GM23338 (cell line): Measurements from ENCODE around the gene DMD. TPM values are rescaled to one million over a fixed set of nuclear protein-coding genes. Genes with fewer than 3 reads are reported as not detected.

Source experiments
- ATAC-seq: fragments of 200-7000 bp; cut with Tn5 transposase; 3 replicates; pipeline ENCODE4 v1.9.1; 2020
- DNase-seq: peaks from one replicate; pipeline ENCODE4 v3.0.0-alpha.2; 2015; ENCODE audit warnings: low spot score
- H2AFZ ChIP-seq: fragments of 200-600 bp; sonication (generic); 2 replicates; pipeline ENCODE4 v1.8.0; 2016; ENCODE audit warnings: antibody characterized with exemption, mild to moderate bottlenecking, moderate library complexity
- H3F3A ChIP-seq: fragments of 200-600 bp; sonication (generic); replicated peaks from 2 replicates; pipeline ENCODE4 v1.8.0; 2017; ENCODE audit warnings: antibody characterized with exemption, mixed run types, low read depth
- H3K27ac ChIP-seq: fragments of 200-600 bp; sonication (generic); 2 replicates; pipeline ENCODE4 v1.6.1; 2016; ENCODE audit warnings: low read depth
- H3K27me3 ChIP-seq: fragments of 200-600 bp; sonication (generic); 2 replicates; pipeline ENCODE4 v1.8.0; 2016; ENCODE audit warnings: mild to moderate bottlenecking, mixed run types, moderate library complexity; ENCODE audit not compliant: insufficient read depth
- H3K36me3 ChIP-seq: fragments of 200-600 bp; sonication (generic); 2 replicates; pipeline ENCODE4 v1.8.0; 2016; ENCODE audit warnings: mild to moderate bottlenecking; ENCODE audit not compliant: insufficient read depth
- H3K4me1 ChIP-seq: fragments of 200-600 bp; sonication (generic); 2 replicates; pipeline ENCODE4 v1.8.0; 2016; ENCODE audit warnings: mild to moderate bottlenecking, moderate library complexity; ENCODE audit not compliant: insufficient read depth
- H3K4me2 ChIP-seq: fragments of 200-600 bp; sonication (generic); 2 replicates; pipeline ENCODE4 v1.7.1; 2017; ENCODE audit warnings: mixed run types
- H3K4me3 ChIP-seq: fragments of 200-600 bp; sonication (generic); 2 replicates; pipeline ENCODE4 v1.6.1; 2016; ENCODE audit warnings: mixed run types
- H3K79me2 ChIP-seq: fragments of 200-600 bp; sonication (generic); replicated peaks from 2 replicates; pipeline ENCODE4 v1.8.0; 2017; ENCODE audit warnings: mild to moderate bottlenecking; ENCODE audit not compliant: insufficient read depth
- H3K9me2 ChIP-seq: fragments of 200-600 bp; sonication (generic); 2 replicates; pipeline ENCODE4 v1.8.0; 2017; ENCODE audit not compliant: insufficient read depth
- H4K20me1 ChIP-seq: fragments of 200-600 bp; sonication (generic); replicated peaks from 2 replicates; pipeline ENCODE4 v1.8.0; 2017; ENCODE audit warnings: mild to moderate bottlenecking; ENCODE audit not compliant: insufficient read depth
- H3K27ac Mint-ChIP-seq: 2 replicates; pipeline ENCODE4 v1.8.0; 2020; ENCODE audit warnings: inconsistent platforms, mild to moderate bottlenecking, moderate library complexity, mixed read lengths
- H3K27me3 Mint-ChIP-seq: 3 replicates; pipeline ENCODE4 v1.8.0; 2022; ENCODE audit warnings: low read depth, mild to moderate bottlenecking, moderate library complexity, mixed read lengths, inconsistent platforms; ENCODE audit not compliant: insufficient read depth, poor library complexity
- H3K36me3 Mint-ChIP-seq: 3 replicates; pipeline ENCODE4 v1.8.0; 2021; ENCODE audit warnings: low read depth, mild to moderate bottlenecking, inconsistent platforms, moderate library complexity, mixed read lengths
- H3K4me1 Mint-ChIP-seq: 3 replicates; pipeline ENCODE4 v1.8.0; 2020; ENCODE audit warnings: mild to moderate bottlenecking, inconsistent platforms, mixed read lengths
- H3K4me3 Mint-ChIP-seq: 3 replicates; pipeline ENCODE4 v1.8.0; 2021; ENCODE audit warnings: moderate library complexity, mild to moderate bottlenecking, inconsistent platforms, mixed read lengths
- H3K9me3 Mint-ChIP-seq: 3 replicates; pipeline ENCODE4 v1.8.0; 2020; ENCODE audit warnings: moderate library complexity, mild to moderate bottlenecking, inconsistent platforms, mixed read lengths
- CREB1 ChIP-seq: fragments of 250-450 bp; sonication (Bioruptor Pico); IDR thresholded peaks from 2 replicates; pipeline ENCODE4 v1.5.0; 2020; ENCODE audit warnings: low read depth, mild to moderate bottlenecking, moderate library complexity
- EZH2 ChIP-seq: fragments of 200-600 bp; sonication (generic); IDR thresholded peaks from one replicate; pipeline ENCODE4 v1.8.0; 2017; ENCODE audit warnings: antibody characterized with exemption, mild to moderate bottlenecking, low read depth; ENCODE audit not compliant: unreplicated experiment
- EZH2phosphoT487 ChIP-seq: fragments of 200-600 bp; sonication (generic); IDR thresholded peaks from one replicate; pipeline ENCODE4 v1.8.1; 2018; ENCODE audit warnings: antibody characterized with exemption; ENCODE audit not compliant: unreplicated experiment
- JUNB ChIP-seq: IDR thresholded peaks from one replicate; pipeline ENCODE4 v1.6.1; 2016; ENCODE audit warnings: antibody characterized with exemption; ENCODE audit not compliant: unreplicated experiment
- NANOG ChIP-seq: IDR thresholded peaks from 2 replicates; pipeline ENCODE4 v1.6.1; 2016; ENCODE audit warnings: antibody characterized with exemption, borderline replicate concordance
- POLR2AphosphoS5 ChIP-seq: IDR thresholded peaks from 2 replicates; pipeline ENCODE4 v1.6.1; 2016; ENCODE audit warnings: antibody characterized with exemption, low read depth
- REST ChIP-seq: IDR thresholded peaks from one replicate; pipeline ENCODE4 v1.6.1; 2018; ENCODE audit warnings: antibody characterized with exemption; ENCODE audit not compliant: unreplicated experiment
- STAT1 ChIP-seq: IDR thresholded peaks from one replicate; pipeline ENCODE4 v1.6.1; 2016; ENCODE audit warnings: antibody characterized with exemption; ENCODE audit not compliant: unreplicated experiment
- ZNF114 ChIP-seq: fragments of 250-450 bp; sonication (Bioruptor Pico); IDR thresholded peaks from 2 replicates; pipeline ENCODE4 v1.5.0; 2020; ENCODE audit warnings: mild to moderate bottlenecking, moderate library complexity
- ZNF331 ChIP-seq: fragments of 250-450 bp; sonication (Bioruptor Pico); IDR thresholded peaks from 2 replicates; pipeline ENCODE4 v1.5.0; 2020; ENCODE audit warnings: low read depth, mild to moderate bottlenecking, moderate library complexity
- ZNF462 ChIP-seq: fragments of 250-450 bp; sonication (Bioruptor Pico); IDR thresholded peaks from 2 replicates; pipeline ENCODE4 v1.5.0; 2020; ENCODE audit warnings: mild to moderate bottlenecking, moderate library complexity
- polyA plus RNA-seq: library from polyadenylated mRNA; unstranded; fragments of >200 nt; fragmentation: Nextera tagmentation; extraction: Ambion mirVana; gene quantifications from 2 replicates; pipeline ENCODE4 v1.2.1, GENCODE V29; 2016
- total RNA-seq: library from RNA; depleted of rRNA; stranded (reverse); fragments of >200 nt; shearing (Covaris generic); gene quantifications from 2 replicates; pipeline ENCODE4 v1.2.3, GENCODE V29; 2014
- TF ChIP-seq, protein P1 (sequence below), 2 experiments: fragments of 200-600 bp in 1 of 2; sonication (generic) in 1 of 2; conservative IDR thresholded peaks; 2 replicates each; pipeline versions ENCODE4 v1.5.1 to v1.6.1; 2016 to 2017; ENCODE audit warnings: antibody characterized with exemption in 2 of 2, low read depth in 2 of 2, mild to moderate bottlenecking in 2 of 2, moderate library complexity in 1 of 2

Gene DMD
- total and polyA plus RNA-seq, 2 experiments from 2014 or later, result 4.5 to 7.6 TPM

DNA sequence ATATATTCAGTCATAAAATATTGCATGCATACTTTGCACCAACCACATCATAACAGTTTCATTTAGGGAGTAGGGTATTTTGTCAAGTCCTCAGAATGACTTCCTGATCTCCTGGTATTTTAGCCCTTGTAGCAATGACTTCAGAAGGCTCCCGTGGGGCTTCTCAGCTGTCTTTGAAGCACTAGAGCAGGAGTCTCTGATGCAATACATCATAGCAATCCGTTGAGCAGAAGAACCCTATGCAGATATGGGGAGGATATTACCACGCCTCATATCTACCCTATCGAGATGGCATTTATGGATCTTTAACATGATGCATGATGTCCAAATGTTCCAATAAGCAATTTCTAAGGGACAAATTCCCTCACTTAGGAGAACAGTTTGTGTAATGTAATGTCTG is 1765.8 kb downstream of the DMD start (continued):
- TF ChIP-seq CREB1 (CRISPR knock-in tag), result no peak

- no peaks in the 10 kb centered on the region for H3F3A ChIP-seq
- TF ChIP-seq EZH2phosphoT487 (no peak), CREB1 (CRISPR knock-in tag) (no peak), ZNF462 (CRISPR knock-in tag) (no peak), POLR2AphosphoS5 (no peak), REST (no peak), EZH2 (no peak), STAT1 (no peak), NANOG (no peak), JUNB (no peak), ZNF331 (CRISPR knock-in tag) (no peak), ZNF114 (CRISPR knock-in tag) (no peak)
- TF ChIP-seq, protein P1, sequence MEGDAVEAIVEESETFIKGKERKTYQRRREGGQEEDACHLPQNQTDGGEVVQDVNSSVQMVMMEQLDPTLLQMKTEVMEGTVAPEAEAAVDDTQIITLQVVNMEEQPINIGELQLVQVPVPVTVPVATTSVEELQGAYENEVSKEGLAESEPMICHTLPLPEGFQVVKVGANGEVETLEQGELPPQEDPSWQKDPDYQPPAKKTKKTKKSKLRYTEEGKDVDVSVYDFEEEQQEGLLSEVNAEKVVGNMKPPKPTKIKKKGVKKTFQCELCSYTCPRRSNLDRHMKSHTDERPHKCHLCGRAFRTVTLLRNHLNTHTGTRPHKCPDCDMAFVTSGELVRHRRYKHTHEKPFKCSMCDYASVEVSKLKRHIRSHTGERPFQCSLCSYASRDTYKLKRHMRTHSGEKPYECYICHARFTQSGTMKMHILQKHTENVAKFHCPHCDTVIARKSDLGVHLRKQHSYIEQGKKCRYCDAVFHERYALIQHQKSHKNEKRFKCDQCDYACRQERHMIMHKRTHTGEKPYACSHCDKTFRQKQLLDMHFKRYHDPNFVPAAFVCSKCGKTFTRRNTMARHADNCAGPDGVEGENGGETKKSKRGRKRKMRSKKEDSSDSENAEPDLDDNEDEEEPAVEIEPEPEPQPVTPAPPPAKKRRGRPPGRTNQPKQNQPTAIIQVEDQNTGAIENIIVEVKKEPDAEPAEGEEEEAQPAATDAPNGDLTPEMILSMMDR (conservative IDR thresholded peaks at IDR 0.05; ENCODE audit: low read depth in 2 of 2), result no peak
- ATAC-seq (no peak), DNase-seq (no peak)
- no peaks in the 10 kb centered on the region for H3K27me3 ChIP-seq
- H2AFZ ChIP-seq, result 0 out of 2 replicates have a peak overlapping the region, but pooled peaks have one; percentile 23
- no peaks in the 10 kb centered on the region for H3K79me2 ChIP-seq
- H3K27me3 Mint-ChIP-seq, result no peaks in the 10 kb centered on the region
- H3K4me3 ChIP-seq, result no peak overlapping the region
- H3K36me3 ChIP-seq, result no peaks in the 10 kb centered on the region
- H3K4me3 Mint-ChIP-seq, result no peak overlapping the region
- H3K9me3 Mint-ChIP-seq, result no peaks in the 10 kb centered on the region
- H3K4me1 Mint-ChIP-seq, result peaks cover 4% of the 10 kb centered on the region; the same call in 2 of the 3 replicates
- no peak overlapping the region for H3K27ac ChIP-seq
- H4K20me1 ChIP-seq, result no peaks in the 10 kb centered on the region
- no peaks in the 10 kb centered on the region for H3K36me3 Mint-ChIP-seq
- H3K4me2 ChIP-seq, result no peak overlapping the region
- no peaks in the 10 kb centered on the region for H3K9me2 ChIP-seq
- H3K4me1 ChIP-seq, result no peaks in the 10 kb centered on the region
- H3K27ac Mint-ChIP-seq, result peak overlapping the region; percentile 88
These were observed 1767.7 kb downstream of the DMD start for GRCh38 chrX:31443654-31444053.
